Heart right ventricle (tissue), 16 donors: ENCODE measurements around the gene TRABD2A. TPM values are rescaled to one million over a fixed set of nuclear protein-coding genes. Genes with fewer than 3 reads are reported as not detected.

Experiments used
- ATAC-seq, 8 donors: fragments of 200-7000 bp; cut with Tn5 transposase; one replicate each; pipeline ENCODE4 v1.9.1; 2020; ENCODE audit warnings: mild to moderate bottlenecking in 8 of 8, moderate library complexity in 8 of 8, moderate number of reproducible peaks in 1 of 8
- DNase-seq, 2 donors: peaks; one replicate each; pipeline ENCODE4 v3.0.0-alpha.2; 2020
- H3K27ac ChIP-seq, 10 donors: fragments of 200-600 bp; sonication (generic) in 2 of 10; one replicate each; pipeline versions ENCODE4 v1.5.0 to v1.8.0; 2020 to 2022; ENCODE audit warnings: mild to moderate bottlenecking in 3 of 10
- H3K27me3 ChIP-seq, 7 donors: fragments of 200-600 bp; one replicate each; pipeline ENCODE4 v1.8.0; 2021 to 2022; ENCODE audit warnings: mild to moderate bottlenecking in 2 of 7
- H3K36me3 ChIP-seq, 9 donors: fragments of 200-600 bp; sonication (generic) in 1 of 9; one replicate each; pipeline versions ENCODE4 v1.5.0 to v1.8.0; 2020 to 2022; ENCODE audit warnings: mild to moderate bottlenecking in 2 of 9
- H3K4me1 ChIP-seq, 9 donors: fragments of 200-600 bp; sonication (generic) in 1 of 9; one replicate each; pipeline versions ENCODE4 v1.5.0 to v1.8.0; 2020 to 2022; ENCODE audit warnings: mild to moderate bottlenecking in 4 of 9
- H3K4me3 ChIP-seq, 10 donors: fragments of 200-600 bp; sonication (generic) in 2 of 10; one replicate each; pipeline versions ENCODE4 v1.5.0 to v1.8.0; 2020 to 2022; ENCODE audit warnings: mild to moderate bottlenecking in 7 of 10, moderate library complexity in 2 of 10
- H3K9me3 ChIP-seq, 11 donors: fragments of 200-600 bp in 10 of 11; sonication (generic) in 2 of 11; one replicate each; pipeline versions ENCODE4 v1.5.0 to v1.8.0; 2013 to 2022; ENCODE audit warnings: mild to moderate bottlenecking in 2 of 11, control low read depth in 1 of 11, moderate library complexity in 1 of 11
- WGBS, 2 donors: extraction: QIAGEN DNeasy Blood & Tissue Kit; methylation state at CpG; one replicate each; pipeline ENCODE4 v1.1.7; 2013; ENCODE audit warnings: inconsistent platforms in 1 of 2; 5-methylcytosine and 5-hydroxymethylcytosine counted together
- intact Hi-C, 10 donors: fragments of 100-400 bp; cut with DNase I; formaldehyde crosslinking; loops; one replicate each; pipeline versions ENCODE4 v1.11.1 to v1.14.2; 2022
- polyA plus RNA-seq, 2 donors: library from polyadenylated mRNA; stranded (reverse); fragments of 200-250 nt; gene quantifications; one replicate each; pipeline ENCODE4 v1.2.3, GENCODE V29; 2013
- total RNA-seq, 10 donors: library from RNA; stranded (reverse); fragmentation: NEBNext Ultra II Directional in 3 of 10; extraction: Animal tissue kit (Norgen Biotek cat#: 25700) in 3 of 10; gene quantifications; one replicate each; pipeline versions ENCODE4 v1.2.1 to v1.2.4, GENCODE V29; 2021 to 2023
- TF ChIP-seq, protein P1 (sequence below), 9 donors: fragments of 200-600 bp; sonication (generic) in 2 of 9; IDR thresholded peaks; one replicate each; pipeline versions ENCODE4 v1.5.0 to v1.8.0; 2021 to 2022; ENCODE audit warnings: antibody characterized with exemption in 9 of 9, mild to moderate bottlenecking in 5 of 9, moderate library complexity in 1 of 9
- donor health status: Arrhythmogenic right ventricular cardiomyopathy.
- donor health status: ischemic (EF 13 %, LVEDD 7.1; RV severe dilation, severe dysfunction).
- donor health status: healthy with polysubstance abuse.
- donor health status: DM: no; HTN: yes; CAD: no.
- donor health status: DM: no; HTN: no; CAD: no.
- donor health status: ischemic (EF 25% LVEDD 6.9; RV normal size, moderate dysfunction).
- donor health status: ischemic (EF 25% LVEDD 5.7; RV mildly dilated, moderate dysfunction).
- donor health status: healthy.
- donor health status: DM: yes; HTN: yes; CAD: no.
- donor health status: Ischemic cardiomyopathy.
- donor health status: ischemic (EF 35%, LVEDD 5.7; RV mildly dilated, moderate dysfunction).
- donor health status: nonischemic (EF 11% LVEDD 7.7; RV severe dilation, severe dysfunction).
- donor health status: DM: yes; HTN: yes; CAD: no.
- donor health status: PGD.
- donor health status: ischemic (EF 29% LVEDD 5.4; RV normal size, mild dysfunction).
- donor health status: nonischemic (EF 23%, LVEDD 6.1; RV moderate dilation, normal function).

TRABD2A gene
- total and polyA plus RNA-seq, 12 donors, result 0.34 to 2.0 (median 0.68) TPM

DNA sequence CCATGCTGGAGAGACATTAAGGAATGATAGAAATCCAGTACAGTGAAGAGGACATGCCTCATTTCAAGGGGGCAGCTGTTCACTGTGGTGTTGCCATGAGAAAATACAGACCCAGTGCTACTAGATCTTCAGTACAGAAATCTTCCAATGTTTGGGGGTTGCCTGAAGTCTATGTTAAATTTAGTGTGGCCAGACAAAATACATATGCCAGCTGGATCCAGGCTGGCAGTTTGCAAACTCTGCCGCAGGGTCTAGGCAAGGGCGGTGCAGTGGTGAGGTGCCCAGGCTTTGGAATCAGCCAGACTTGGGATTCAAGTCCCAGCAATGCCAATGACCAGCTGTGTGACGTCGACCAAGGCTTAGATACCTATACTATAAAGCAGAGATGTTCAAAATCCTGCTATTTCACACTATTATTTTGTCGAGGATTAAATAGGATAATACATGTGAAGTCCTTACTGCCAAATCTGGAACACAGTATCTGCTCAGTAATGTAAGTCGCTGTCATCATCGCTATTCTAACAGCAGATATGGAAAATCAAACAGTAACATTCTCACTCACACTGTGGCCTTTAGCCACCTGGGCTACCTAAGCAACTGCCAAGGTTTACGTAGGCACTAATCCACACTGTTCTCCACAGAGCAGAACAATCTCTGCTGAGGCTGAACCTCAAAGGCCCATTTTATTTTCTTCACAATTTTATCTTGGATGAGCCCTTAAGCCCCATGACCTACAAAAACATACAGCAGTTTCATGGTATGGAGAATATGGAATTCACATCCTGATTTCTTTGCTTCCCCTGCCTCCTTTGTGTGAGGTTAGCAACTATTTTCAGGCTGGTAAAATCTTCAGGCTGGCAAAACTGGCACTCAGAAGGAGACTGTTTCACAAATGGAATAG lies 18.7 kb upstream of the TRABD2A start:
- H3K4me3 ChIP-seq, result no peak overlapping the region
- H3K27me3 ChIP-seq, result no peaks in the 10 kb centered on the region
- no peaks in the 10 kb centered on the region for H3K9me3 ChIP-seq
- H3K27ac ChIP-seq, result peak overlapping the region in 4 of 10 donors; percentile 37 to 80 (median 42)
- TF ChIP-seq, protein P1, sequence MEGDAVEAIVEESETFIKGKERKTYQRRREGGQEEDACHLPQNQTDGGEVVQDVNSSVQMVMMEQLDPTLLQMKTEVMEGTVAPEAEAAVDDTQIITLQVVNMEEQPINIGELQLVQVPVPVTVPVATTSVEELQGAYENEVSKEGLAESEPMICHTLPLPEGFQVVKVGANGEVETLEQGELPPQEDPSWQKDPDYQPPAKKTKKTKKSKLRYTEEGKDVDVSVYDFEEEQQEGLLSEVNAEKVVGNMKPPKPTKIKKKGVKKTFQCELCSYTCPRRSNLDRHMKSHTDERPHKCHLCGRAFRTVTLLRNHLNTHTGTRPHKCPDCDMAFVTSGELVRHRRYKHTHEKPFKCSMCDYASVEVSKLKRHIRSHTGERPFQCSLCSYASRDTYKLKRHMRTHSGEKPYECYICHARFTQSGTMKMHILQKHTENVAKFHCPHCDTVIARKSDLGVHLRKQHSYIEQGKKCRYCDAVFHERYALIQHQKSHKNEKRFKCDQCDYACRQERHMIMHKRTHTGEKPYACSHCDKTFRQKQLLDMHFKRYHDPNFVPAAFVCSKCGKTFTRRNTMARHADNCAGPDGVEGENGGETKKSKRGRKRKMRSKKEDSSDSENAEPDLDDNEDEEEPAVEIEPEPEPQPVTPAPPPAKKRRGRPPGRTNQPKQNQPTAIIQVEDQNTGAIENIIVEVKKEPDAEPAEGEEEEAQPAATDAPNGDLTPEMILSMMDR (IDR thresholded peaks at IDR 0.05), result no peak
- intact Hi-C loops, result loop anchor here in 1 of 10 donors (2.0 kb wide), 1 partner anchor 27 kb away; no protein-coding TSS in a partner anchor
- no peaks in the 10 kb centered on the region for H3K36me3 ChIP-seq
- DNase-seq, result no peak
- no peak for ATAC-seq
- H3K4me1 ChIP-seq, result peaks cover 0 to 80% (median 26%) of the 10 kb centered on the region in 9 donors
- WGBS, 2 donors, result 87 to 89% methylated on average over 8 of the region's 8 CpGs

DNA sequence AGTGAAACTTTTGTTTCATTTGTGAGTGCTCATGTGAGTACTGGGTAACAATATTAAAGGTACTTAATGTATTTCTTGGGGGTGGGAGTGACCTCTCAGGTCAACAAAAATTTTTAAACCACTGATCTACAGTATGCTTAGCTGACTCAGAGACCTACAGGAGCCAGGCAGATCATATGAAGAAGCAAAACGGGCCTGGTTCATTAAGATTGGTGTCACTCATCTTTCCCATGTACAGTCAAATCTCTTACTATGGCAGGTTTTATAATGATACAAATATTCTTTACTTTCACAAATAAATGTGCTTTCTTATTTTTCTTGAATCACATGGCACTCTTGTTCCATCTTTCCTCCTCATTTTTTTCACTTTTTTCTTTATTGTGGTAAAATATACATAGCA lies 16.9 kb upstream of the TRABD2A start:
- DNase-seq (no peak), ATAC-seq (no peak)
- TF ChIP-seq, protein P1 (IDR thresholded peaks at IDR 0.05), result no peak
- no peak overlapping the region for H3K4me3 ChIP-seq
- no peaks in the 10 kb centered on the region for H3K27me3 ChIP-seq
- intact Hi-C loops, result loop anchor here in 1 of 10 donors (2.0 kb wide), 1 partner anchor 29 kb away; no protein-coding TSS in a partner anchor
- WGBS, 2 donors, result 81 to 100% methylated on average over 1 of the region's 1 CpG
- peak overlapping the region in 6 of 10 donors; percentile 18 to 80 (median 38) for H3K27ac ChIP-seq
- no peaks in the 10 kb centered on the region for H3K36me3 ChIP-seq
- H3K9me3 ChIP-seq, result no peaks in the 10 kb centered on the region
- H3K4me1 ChIP-seq, result peaks cover 0 to 84% (median 25%) of the 10 kb centered on the region in 9 donors

DNA sequence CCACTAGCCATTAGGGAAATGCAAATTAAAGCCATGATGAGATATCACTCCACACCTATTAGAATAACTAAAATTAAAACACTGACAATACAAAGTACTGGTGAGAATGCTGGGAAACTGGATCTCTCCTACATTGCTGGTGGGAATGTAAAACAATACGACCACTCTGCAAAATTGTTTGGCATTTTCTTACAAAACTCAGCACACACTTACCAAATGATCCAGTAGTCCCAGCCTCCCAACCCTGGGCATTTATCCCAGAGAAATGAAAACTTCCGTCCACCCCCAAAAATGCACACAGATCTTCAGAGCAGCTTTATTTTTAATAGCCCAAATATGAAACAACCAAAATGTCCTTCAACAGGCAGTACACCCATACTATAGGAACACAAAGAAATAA lies 15.7 kb upstream of the TRABD2A start:
- no peak for ATAC-seq
- DNase-seq, result no peak
- TF ChIP-seq, protein P1 (IDR thresholded peaks at IDR 0.05), result no peak
- peak overlapping the region in 1 of 10 donors; percentile 80 for H3K27ac ChIP-seq
- H3K27me3 ChIP-seq, result no peaks in the 10 kb centered on the region
- H3K36me3 ChIP-seq, result no peaks in the 10 kb centered on the region
- no peak overlapping the region for H3K4me3 ChIP-seq
- WGBS, 2 donors, result 79 to 81% methylated on average over 2 of the region's 2 CpGs
- intact Hi-C loops, result no loop called here
- H3K4me1 ChIP-seq, result peaks cover 0 to 76% (median 25%) of the 10 kb centered on the region in 9 donors
- no peaks in the 10 kb centered on the region for H3K9me3 ChIP-seq

- H3K27ac ChIP-seq, result peak overlapping the region in 7 of 10 donors; percentile 15 to 80 (median 34)
These were observed 14.1 kb upstream of the TRABD2A start for GRCh38 chr2:84894758-84895520.

More at GRCh38 chr2:84894758-84895520, 14.1 kb upstream of the TRABD2A start:
- ATAC-seq (peak in 4 of 8 donors; percentile 22 to 54 (median 40)), DNase-seq (no peak)
- H3K4me1 ChIP-seq, result peaks cover 0 to 62% (median 25%) of the 10 kb centered on the region in 9 donors
- H3K27me3 ChIP-seq, result no peaks in the 10 kb centered on the region
- intact Hi-C loops, result no loop called here
- H3K9me3 ChIP-seq, result no peaks in the 10 kb centered on the region
- TF ChIP-seq, protein P1 (IDR thresholded peaks at IDR 0.05), result no peak
- 52 to 56% methylated on average over 7 of the region's 7 CpGs for WGBS, 2 donors
- no peak overlapping the region for H3K4me3 ChIP-seq
- H3K36me3 ChIP-seq, result no peaks in the 10 kb centered on the region
